Testis (tissue), 3 donors: ENCODE results near the gene KCND3. TPM values are rescaled to one million over a fixed set of nuclear protein-coding genes. Genes with fewer than 3 reads are reported as not detected.

Experiments
- DNase-seq: peaks from one replicate; pipeline ENCODE4 v3.0.0-alpha.2; 2019
- H3K27ac ChIP-seq, 2 donors: fragments of 200-600 bp; sonication (generic); one replicate each; pipeline ENCODE4 v1.5.1; 2019
- H3K27me3 ChIP-seq: fragments of 200-600 bp; sonication (generic); one replicate; pipeline ENCODE4 v1.5.1; 2019
- H3K36me3 ChIP-seq: fragments of 200-600 bp; sonication (generic); one replicate; pipeline ENCODE4 v1.5.1; 2017; ENCODE audit warnings: low read depth; ENCODE audit errors: missing control alignments
- H3K4me1 ChIP-seq: fragments of 200-600 bp; sonication (generic); one replicate; pipeline ENCODE4 v1.5.1; 2019
- H3K4me3 ChIP-seq, 2 donors: fragments of 200-600 bp; sonication (generic); one replicate each; pipeline ENCODE4 v1.5.1; 2017 to 2019
- H3K9me3 ChIP-seq: fragments of 200-600 bp; sonication (generic); one replicate; pipeline ENCODE4 v1.5.1; 2017
- POLR2A ChIP-seq: fragments of 450-650 bp; IDR thresholded peaks from one replicate; pipeline ENCODE4 v1.6.1; 2017; ENCODE audit warnings: antibody characterized with exemption, mild to moderate bottlenecking, moderate library complexity
- WGBS, 2 donors: methylation state at CpG; one replicate each; pipeline ENCODE4 v1.1.5; 2018; 5-methylcytosine and 5-hydroxymethylcytosine counted together
- intact Hi-C: fragments of 100-400 bp; cut with DNase I; formaldehyde crosslinking; loops from one replicate; pipeline ENCODE4 v1.15.1; 2023; ENCODE audit warnings: low total_unique reads
- polyA plus RNA-seq: library from polyadenylated mRNA; stranded (reverse); fragments of 350-450 nt; fragmentation: Illumina TruSeq; extraction: RNeasy Lipid Tissue Mini Kit (QIAGEN cat#74804); gene quantifications from one replicate; pipeline ENCODE4 v1.2.3, GENCODE V29; 2014; ENCODE audit warnings: low read depth, low replicate concordance; ENCODE audit not compliant: insufficient read depth
- total RNA-seq, 2 donors: library from RNA; depleted of rRNA; stranded (reverse); fragments of >200 nt; gene quantifications; one replicate each; pipeline ENCODE4 v1.2.3, GENCODE V29; 2016
- TF ChIP-seq, protein P1 (sequence below), 3 experiments: fragments of 450-650 bp in 2 of 3; fragments of 200-600 bp in 1 of 3; sonication (generic) in 1 of 3; IDR thresholded peaks; one replicate each; pipeline ENCODE4 v1.5.1; 2016 to 2019; ENCODE audit warnings: antibody characterized with exemption in 3 of 3, mild to moderate bottlenecking in 2 of 3, moderate library complexity in 1 of 3

The KCND3 gene
- total and polyA plus RNA-seq, 3 donors from 2014 or later = 5.5 to 6.6 (median 6.0) TPM

DNA sequence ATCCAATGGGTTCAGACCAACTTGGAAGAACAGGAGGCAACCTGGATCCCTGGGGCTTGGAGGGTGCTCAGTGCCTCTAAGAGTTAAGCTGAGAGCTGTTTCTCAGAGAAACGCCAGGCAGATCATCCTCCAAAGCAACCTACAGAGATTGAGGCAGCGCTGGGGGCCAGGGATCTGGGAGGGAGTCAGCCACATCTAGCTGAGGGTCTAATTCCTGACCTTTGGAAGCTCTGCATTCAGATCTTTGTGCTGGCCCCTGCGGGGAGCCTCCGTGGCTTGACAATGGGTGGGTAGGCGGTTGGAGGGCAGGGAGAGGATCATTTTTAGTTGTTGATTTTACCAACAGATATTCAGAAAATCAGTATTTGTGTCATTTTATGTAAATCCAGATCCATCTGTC lies 154.5 kb downstream of the KCND3 start:
- no peak for TF ChIP-seq POLR2A
- TF ChIP-seq, protein P1, sequence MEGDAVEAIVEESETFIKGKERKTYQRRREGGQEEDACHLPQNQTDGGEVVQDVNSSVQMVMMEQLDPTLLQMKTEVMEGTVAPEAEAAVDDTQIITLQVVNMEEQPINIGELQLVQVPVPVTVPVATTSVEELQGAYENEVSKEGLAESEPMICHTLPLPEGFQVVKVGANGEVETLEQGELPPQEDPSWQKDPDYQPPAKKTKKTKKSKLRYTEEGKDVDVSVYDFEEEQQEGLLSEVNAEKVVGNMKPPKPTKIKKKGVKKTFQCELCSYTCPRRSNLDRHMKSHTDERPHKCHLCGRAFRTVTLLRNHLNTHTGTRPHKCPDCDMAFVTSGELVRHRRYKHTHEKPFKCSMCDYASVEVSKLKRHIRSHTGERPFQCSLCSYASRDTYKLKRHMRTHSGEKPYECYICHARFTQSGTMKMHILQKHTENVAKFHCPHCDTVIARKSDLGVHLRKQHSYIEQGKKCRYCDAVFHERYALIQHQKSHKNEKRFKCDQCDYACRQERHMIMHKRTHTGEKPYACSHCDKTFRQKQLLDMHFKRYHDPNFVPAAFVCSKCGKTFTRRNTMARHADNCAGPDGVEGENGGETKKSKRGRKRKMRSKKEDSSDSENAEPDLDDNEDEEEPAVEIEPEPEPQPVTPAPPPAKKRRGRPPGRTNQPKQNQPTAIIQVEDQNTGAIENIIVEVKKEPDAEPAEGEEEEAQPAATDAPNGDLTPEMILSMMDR (IDR thresholded peaks at IDR 0.05) = no peak

DNA sequence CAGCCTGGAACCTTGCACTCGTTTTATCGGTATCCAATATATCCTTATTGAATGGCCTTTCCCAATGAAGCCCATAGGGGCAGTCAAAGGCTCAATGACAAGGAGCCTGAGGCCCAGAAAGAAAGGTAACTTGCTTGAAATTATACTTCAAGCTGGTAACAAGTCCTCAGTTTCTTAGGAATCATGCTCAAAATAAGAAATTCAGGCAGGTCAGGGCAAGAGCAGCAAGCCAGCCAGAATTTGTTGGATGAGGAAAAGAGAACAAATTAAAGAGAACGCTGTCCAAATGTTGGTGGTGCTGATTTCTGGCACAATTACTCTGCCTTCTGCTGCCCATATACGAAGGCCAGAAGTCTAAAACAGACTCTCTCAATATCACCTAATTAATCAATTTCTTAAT lies 156.1 kb downstream of the KCND3 start:
- Histone ChIP-seq H3K36me3 (no peaks in the 10 kb centered on the region), H3K4me1 (no peaks in the 10 kb centered on the region), H3K4me3 (no peak overlapping the region), H3K27ac (no peak overlapping the region), H3K27me3 (no peaks in the 10 kb centered on the region), H3K9me3 (no peaks in the 10 kb centered on the region)
- TF ChIP-seq, protein P1 (IDR thresholded peaks at IDR 0.05) = no peak
- TF ChIP-seq POLR2A = no peak
- 70 to 81% methylated on average over 4 of the region's 4 CpGs for WGBS, 2 donors
- intact Hi-C loops = no loop called here
- no peak for DNase-seq

More for the DNA sequence above, 154.5 kb downstream of the KCND3 start:
- Histone ChIP-seq H3K4me1 (no peaks in the 10 kb centered on the region), H3K9me3 (no peaks in the 10 kb centered on the region), H3K36me3 (no peaks in the 10 kb centered on the region), H3K27ac (no peak overlapping the region), H3K27me3 (no peaks in the 10 kb centered on the region), H3K4me3 (no peak overlapping the region)
- 69 to 74% methylated on average over 5 of the region's 5 CpGs for WGBS, 2 donors
- intact Hi-C loops = no loop called here
- DNase-seq = no peak

DNA sequence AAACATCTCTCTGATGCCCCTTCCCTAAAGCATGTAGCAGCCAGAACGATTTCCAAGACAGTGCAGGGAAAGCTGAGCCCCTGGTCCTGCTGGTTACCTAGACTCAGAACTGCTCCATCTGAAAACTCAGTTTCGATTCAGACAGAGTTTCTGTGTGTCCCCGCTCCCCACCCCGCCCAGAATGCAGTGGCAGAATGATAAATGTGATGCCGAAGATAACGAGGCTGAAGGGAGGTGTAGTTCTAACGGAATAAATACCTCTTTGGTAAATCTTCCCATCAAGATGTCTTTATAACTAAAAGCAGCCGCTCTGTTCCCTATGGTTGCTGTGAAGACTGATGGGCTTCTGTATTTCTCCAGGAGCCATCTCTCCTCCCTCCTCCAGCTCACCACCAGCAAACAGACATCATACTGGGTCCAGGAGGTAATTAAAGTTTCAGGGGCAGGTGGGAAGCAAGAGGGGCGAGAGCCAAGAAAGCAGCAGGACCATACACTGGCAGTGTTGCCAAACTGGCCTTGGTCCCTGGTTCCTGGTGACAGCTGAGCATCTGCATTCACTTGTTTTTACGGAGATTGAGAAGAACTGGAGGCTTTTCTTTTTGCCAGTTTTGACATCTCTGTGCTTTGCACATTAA lies 156.8 kb downstream of the KCND3 start:
- no peaks in the 10 kb centered on the region for H3K9me3 ChIP-seq
- intact Hi-C loops = no loop called here
- no peak for TF ChIP-seq POLR2A
- TF ChIP-seq, protein P1 (IDR thresholded peaks at IDR 0.05) = no peak
- 78 to 85% methylated on average over 10 of the region's 10 CpGs for WGBS, 2 donors
- H3K27ac ChIP-seq = no peak overlapping the region
- no peaks in the 10 kb centered on the region for H3K4me1 ChIP-seq
- DNase-seq = no peak
- H3K27me3 ChIP-seq = no peaks in the 10 kb centered on the region
- H3K4me3 ChIP-seq = no peak overlapping the region
- no peaks in the 10 kb centered on the region for H3K36me3 ChIP-seq

DNA sequence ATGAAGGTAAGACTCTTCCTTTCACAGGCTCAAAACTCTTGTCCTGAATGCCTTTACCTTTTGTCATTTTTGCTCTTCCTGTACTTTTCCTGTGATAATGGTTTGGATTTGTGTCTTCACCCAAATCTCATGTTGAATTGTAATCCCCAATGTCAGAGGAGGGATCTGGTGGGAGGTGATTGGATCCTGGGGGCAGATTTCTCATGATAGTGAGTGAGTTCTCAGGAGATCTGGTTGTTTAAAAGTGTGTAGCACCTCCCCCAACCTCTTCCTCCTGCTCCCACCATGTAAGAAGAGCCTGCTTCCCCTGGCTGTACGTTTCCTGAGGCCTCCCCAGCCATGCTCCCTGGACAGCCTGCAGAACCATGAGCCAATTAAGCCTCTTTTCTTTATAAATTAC lies 158.3 kb downstream of the KCND3 start:
- intact Hi-C loops = no loop called here
- no peak overlapping the region for H3K4me3 ChIP-seq
- H3K36me3 ChIP-seq = no peaks in the 10 kb centered on the region
- H3K4me1 ChIP-seq = no peaks in the 10 kb centered on the region
- no peak for DNase-seq
- no peaks in the 10 kb centered on the region for H3K9me3 ChIP-seq
- H3K27me3 ChIP-seq = no peaks in the 10 kb centered on the region
- no peak overlapping the region for H3K27ac ChIP-seq
- TF ChIP-seq POLR2A = no peak
- TF ChIP-seq, protein P1 (IDR thresholded peaks at IDR 0.05) = no peak
- 41 to 50% methylated on average over 1 of the region's 1 CpG for WGBS, 2 donors

GRCh38 chr1:111827946-111828345 lies 161.5 kb downstream of the KCND3 start:
- intact Hi-C loops = no loop called here
- WGBS, 2 donors = 60 to 75% methylated on average over 6 of the region's 6 CpGs
- no peak overlapping the region for H3K27ac ChIP-seq
- no peaks in the 10 kb centered on the region for H3K9me3 ChIP-seq
- H3K27me3 ChIP-seq = no peaks in the 10 kb centered on the region
- H3K4me1 ChIP-seq = no peaks in the 10 kb centered on the region
- TF ChIP-seq POLR2A = no peak
- TF ChIP-seq, protein P1 (IDR thresholded peaks at IDR 0.05) = no peak
- no peaks in the 10 kb centered on the region for H3K36me3 ChIP-seq
- DNase-seq = no peak
- H3K4me3 ChIP-seq = no peak overlapping the region
